Stimulated activated CD8-positive, alpha-beta memory T cell treated with anti-CD3 and anti-CD28 coated beads, Interleukin-4, amount 100 ng/mL, for 24 hours (primary cell): ENCODE measurements around the gene OLFM1.
"Not testable (repeated sequence)": the region's sequence is repeated elsewhere in the genome, so short reads cannot be mapped to it uniquely, and the experiment has no call there.

Source experiments
- DNase-seq: peaks from one replicate; pipeline ENCODE4 v3.0.0-alpha.2; 2020; ENCODE audit warnings: low read depth

Gene OLFM1

GRCh38 chr9:135060461-135061116 lies 26.9 kb upstream of the OLFM1 start:
- no peak for DNase-seq

GRCh38 chr9:135061441-135061840 lies 26.0 kb upstream of the OLFM1 start:
- DNase-seq, result no peak

GRCh38 chr9:135062254-135062653 lies 25.2 kb upstream of the OLFM1 start:
- DNase-seq, result no peak

- DNase-seq, result not testable (repeated sequence)
Measured at GRCh38 chr9:135063466-135063865, 24.0 kb upstream of the OLFM1 start.

- DNase-seq, result not testable (repeated sequence)
Measured at GRCh38 chr9:135063888-135064287, 23.6 kb upstream of the OLFM1 start.

GRCh38 chr9:135065151-135065550 lies 22.3 kb upstream of the OLFM1 start:
- DNase-seq, result no peak

GRCh38 chr9:135065804-135066203 lies 21.7 kb upstream of the OLFM1 start:
- DNase-seq, result no peak

- no peak for DNase-seq
Measured at GRCh38 chr9:135066291-135066690, 21.2 kb upstream of the OLFM1 start.

GRCh38 chr9:135067096-135067710 lies 20.3 kb upstream of the OLFM1 start:
- DNase-seq, result no peak

GRCh38 chr9:135068776-135069415 lies 18.6 kb upstream of the OLFM1 start:
- no peak for DNase-seq

- DNase-seq, result no peak
Measured at GRCh38 chr9:135069558-135070197, 17.8 kb upstream of the OLFM1 start.

- no peak for DNase-seq
Measured at GRCh38 chr9:135070198-135070951, 17.1 kb upstream of the OLFM1 start.

- no peak for DNase-seq
Measured at GRCh38 chr9:135070964-135071735, 16.3 kb upstream of the OLFM1 start.

- no peak for DNase-seq
Measured at GRCh38 chr9:135073081-135073740, 14.3 kb upstream of the OLFM1 start.

GRCh38 chr9:135073741-135074305 lies 13.6 kb upstream of the OLFM1 start:
- no peak for DNase-seq

- DNase-seq, result no peak
Measured at GRCh38 chr9:135074354-135075233, 12.9 kb upstream of the OLFM1 start.

- no peak for DNase-seq
Measured at GRCh38 chr9:135075234-135076142, 12.0 kb upstream of the OLFM1 start.

GRCh38 chr9:135076143-135076875 lies 11.2 kb upstream of the OLFM1 start:
- no peak for DNase-seq
